SU-DHL-6 (cell line): Measurements from ENCODE around the gene PGM1.

Source experiments
- H2AFZ ChIP-seq: fragments of 200-600 bp; sonication (generic); 2 replicates; pipeline ENCODE4 v1.6.1; 2014; ENCODE audit warnings: low read depth, mild to moderate bottlenecking, moderate library complexity, mixed read lengths, antibody characterized with exemption, low read length; ENCODE audit not compliant: severe bottlenecking
- H3F3A ChIP-seq: fragments of 200-600 bp; shearing (Covaris generic); 2 replicates; pipeline ENCODE4 v1.6.0; 2016; ENCODE audit warnings: antibody characterized with exemption, mild to moderate bottlenecking; ENCODE audit not compliant: insufficient read depth
- H3K27ac ChIP-seq: fragments of 200-600 bp; sonication (generic); 2 replicates; pipeline ENCODE4 v1.5.1; 2016; ENCODE audit warnings: low read depth, mild to moderate bottlenecking, low read length, moderate library complexity, mixed read lengths
- H3K27me3 ChIP-seq: fragments of 200-600 bp; sonication (generic), shearing (Covaris generic); 2 replicates; pipeline ENCODE4 v1.6.0; 2014; ENCODE audit warnings: mild to moderate bottlenecking, low read length
- H3K36me3 ChIP-seq: fragments of 200-600 bp; sonication (generic); 2 replicates; pipeline ENCODE4 v1.6.1; 2014; ENCODE audit warnings: mild to moderate bottlenecking, low read length, mixed read lengths
- H3K4me2 ChIP-seq: fragments of 300-600, 200-600 bp; shearing (Covaris generic), sonication (generic); 2 replicates; pipeline ENCODE4 v1.6.0; 2014; ENCODE audit warnings: low read length, low read depth, mild to moderate bottlenecking; ENCODE audit not compliant: poor library complexity, severe bottlenecking
- H3K4me3 ChIP-seq: fragments of 200-600 bp; sonication (generic); 2 replicates; pipeline ENCODE4 v1.5.1; 2014; ENCODE audit warnings: antibody characterized with exemption, low read length, mild to moderate bottlenecking, mixed read lengths; ENCODE audit not compliant: insufficient read depth, poor library complexity, severe bottlenecking
- H3K79me2 ChIP-seq: fragments of 200-600 bp; sonication (generic); 2 replicates; pipeline ENCODE4 v1.6.1; 2014; ENCODE audit warnings: mild to moderate bottlenecking, low read length, moderate library complexity; ENCODE audit not compliant: insufficient read depth
- H3K9ac ChIP-seq: fragments of 200-600 bp; sonication (generic); 2 replicates; pipeline ENCODE4 v1.7.0; 2014; ENCODE audit warnings: mild to moderate bottlenecking, low read length
- H3K9me2 ChIP-seq: fragments of 200-600 bp; sonication (generic); replicated peaks from 2 replicates; pipeline ENCODE4 v1.6.1; 2014; ENCODE audit warnings: low read length; ENCODE audit not compliant: insufficient read depth
- H3K9me3 ChIP-seq: fragments of 200-600 bp; sonication (generic); 2 replicates; pipeline ENCODE4 v1.6.1; 2014; ENCODE audit warnings: low read length, mixed read lengths; ENCODE audit not compliant: insufficient read depth
- H4K20me1 ChIP-seq: fragments of 200-600 bp; sonication (generic); 2 replicates; pipeline ENCODE4 v1.6.1; 2014; ENCODE audit warnings: low read depth, mild to moderate bottlenecking, antibody characterized with exemption, low read length, moderate library complexity, mixed read lengths
- EZH2phosphoT487 ChIP-seq: fragments of 200-600 bp; sonication (generic), shearing (Covaris generic); conservative IDR thresholded peaks from 2 replicates; pipeline ENCODE4 v1.6.1; 2018; ENCODE audit warnings: mild to moderate bottlenecking, antibody characterized with exemption, low read length, moderate library complexity, mixed read lengths
- TF ChIP-seq, protein P1 (sequence below): fragments of 200-600 bp; sonication (generic); IDR thresholded peaks from one replicate; pipeline ENCODE4 v1.5.1; 2017; ENCODE audit warnings: antibody characterized with exemption, mild to moderate bottlenecking, low read length, moderate library complexity; ENCODE audit not compliant: insufficient read depth, poor library complexity, severe bottlenecking

Gene PGM1

DNA sequence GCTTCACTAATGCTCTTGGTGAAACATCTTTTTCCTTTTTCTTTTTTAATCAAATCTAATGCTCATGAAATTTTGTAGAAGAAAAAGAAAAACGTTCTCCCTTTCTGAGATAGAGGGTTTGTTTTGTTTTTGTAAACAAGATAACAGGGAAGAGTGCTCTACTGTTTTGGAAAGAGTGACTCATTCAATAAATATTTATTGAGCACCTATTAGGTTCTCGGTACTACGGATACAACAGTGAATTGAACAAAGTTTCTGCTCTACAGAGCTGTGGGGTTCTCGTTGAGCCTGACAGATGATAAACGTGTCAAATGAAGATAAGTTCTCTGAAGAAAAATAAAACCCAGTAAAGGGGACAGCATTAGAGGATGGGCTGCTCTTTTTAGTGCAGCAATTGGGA is 7.0 kb downstream of the PGM1 start:
- H3K4me2 ChIP-seq, result no peak overlapping the region

DNA sequence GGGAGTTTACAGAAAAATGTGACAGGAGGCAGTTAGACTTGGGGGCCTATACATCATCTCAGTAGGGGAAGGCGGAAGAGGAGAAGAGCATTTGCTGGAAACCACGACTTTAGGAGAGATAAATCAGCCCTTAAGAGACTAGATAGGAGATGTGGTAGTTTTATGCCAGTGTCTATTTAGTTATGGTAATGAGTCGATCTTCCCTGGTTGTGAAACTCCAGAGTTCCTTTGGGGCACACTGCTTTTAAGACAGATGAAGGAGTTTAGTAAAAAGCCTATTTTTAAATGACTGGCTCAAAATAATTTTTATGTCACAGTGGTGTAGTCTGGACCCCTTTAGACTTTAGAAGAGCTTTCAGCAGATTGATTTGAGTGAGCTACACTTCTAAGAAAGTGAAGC is 7.8 kb downstream of the PGM1 start:
- Histone ChIP-seq H3K9me2 (no peaks in the 10 kb centered on the region), H3K79me2 (peaks cover 33% of the 10 kb centered on the region), H3K9ac (no peak overlapping the region), H3K27ac (no peak overlapping the region), H2AFZ (no peak overlapping the region), H3K9me3 (no peaks in the 10 kb centered on the region), H3K27me3 (no peaks in the 10 kb centered on the region), H3K4me2 (no peak overlapping the region), H3K4me3 (no peak overlapping the region), H3F3A (no peaks in the 10 kb centered on the region), H3K36me3 (no peaks in the 10 kb centered on the region), H4K20me1 (no peaks in the 10 kb centered on the region)
- TF ChIP-seq, protein P1, sequence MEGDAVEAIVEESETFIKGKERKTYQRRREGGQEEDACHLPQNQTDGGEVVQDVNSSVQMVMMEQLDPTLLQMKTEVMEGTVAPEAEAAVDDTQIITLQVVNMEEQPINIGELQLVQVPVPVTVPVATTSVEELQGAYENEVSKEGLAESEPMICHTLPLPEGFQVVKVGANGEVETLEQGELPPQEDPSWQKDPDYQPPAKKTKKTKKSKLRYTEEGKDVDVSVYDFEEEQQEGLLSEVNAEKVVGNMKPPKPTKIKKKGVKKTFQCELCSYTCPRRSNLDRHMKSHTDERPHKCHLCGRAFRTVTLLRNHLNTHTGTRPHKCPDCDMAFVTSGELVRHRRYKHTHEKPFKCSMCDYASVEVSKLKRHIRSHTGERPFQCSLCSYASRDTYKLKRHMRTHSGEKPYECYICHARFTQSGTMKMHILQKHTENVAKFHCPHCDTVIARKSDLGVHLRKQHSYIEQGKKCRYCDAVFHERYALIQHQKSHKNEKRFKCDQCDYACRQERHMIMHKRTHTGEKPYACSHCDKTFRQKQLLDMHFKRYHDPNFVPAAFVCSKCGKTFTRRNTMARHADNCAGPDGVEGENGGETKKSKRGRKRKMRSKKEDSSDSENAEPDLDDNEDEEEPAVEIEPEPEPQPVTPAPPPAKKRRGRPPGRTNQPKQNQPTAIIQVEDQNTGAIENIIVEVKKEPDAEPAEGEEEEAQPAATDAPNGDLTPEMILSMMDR, result no peak
- TF ChIP-seq EZH2phosphoT487, result no peak

More for the DNA sequence above, 7.0 kb downstream of the PGM1 start:
- Histone ChIP-seq H3K27ac (no peak overlapping the region), H3K36me3 (no peaks in the 10 kb centered on the region), H4K20me1 (no peaks in the 10 kb centered on the region), H3K9me3 (no peaks in the 10 kb centered on the region), H3K9me2 (no peaks in the 10 kb centered on the region), H3K27me3 (no peaks in the 10 kb centered on the region), H3F3A (no peaks in the 10 kb centered on the region), H3K79me2 (peaks cover 39% of the 10 kb centered on the region), H3K9ac (no peak overlapping the region), H2AFZ (no peak overlapping the region), H3K4me3 (no peak overlapping the region)
- TF ChIP-seq EZH2phosphoT487, result no peak
- TF ChIP-seq, protein P1, result no peak

DNA sequence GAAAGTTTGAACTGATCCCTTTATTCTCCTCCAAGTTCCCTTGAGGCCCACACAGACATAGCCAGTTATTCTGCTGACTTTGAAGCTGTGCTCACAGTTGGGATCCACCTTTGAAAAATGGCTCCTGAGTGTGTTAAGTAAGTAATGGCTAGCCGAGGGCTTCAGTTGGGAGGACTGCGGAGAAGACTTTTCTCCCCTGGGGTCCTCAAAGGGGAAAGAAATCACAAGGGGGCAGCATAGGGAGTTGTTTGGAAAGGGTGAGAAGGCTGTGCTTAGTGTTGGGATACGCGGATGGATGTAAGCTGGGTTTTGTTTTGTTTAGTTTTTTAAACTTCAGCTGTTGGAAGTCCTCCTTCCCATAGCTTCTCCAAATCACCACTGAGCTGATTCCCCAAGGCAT is 8.3 kb downstream of the PGM1 start:
- no peak for TF ChIP-seq EZH2phosphoT487
- TF ChIP-seq, protein P1, result no peak
- H3K9me2 ChIP-seq, result no peaks in the 10 kb centered on the region
- no peaks in the 10 kb centered on the region for H3F3A ChIP-seq
- H3K9me3 ChIP-seq, result no peaks in the 10 kb centered on the region
- H3K36me3 ChIP-seq, result no peaks in the 10 kb centered on the region
- no peak overlapping the region for H3K9ac ChIP-seq
- H3K79me2 ChIP-seq, result peaks cover 33% of the 10 kb centered on the region
- H3K4me2 ChIP-seq, result no peak overlapping the region
- no peak overlapping the region for H2AFZ ChIP-seq
- H3K4me3 ChIP-seq, result no peak overlapping the region
- H3K27ac ChIP-seq, result no peak overlapping the region
- no peaks in the 10 kb centered on the region for H3K27me3 ChIP-seq
- H4K20me1 ChIP-seq, result no peaks in the 10 kb centered on the region
